Activated T-cell treated with anti-CD3 and anti-CD28 coated beads for 1 hour (primary cell): ENCODE results near the gene C1orf74.
"Not testable (repeated sequence)": the region's sequence is repeated elsewhere in the genome, so short reads cannot be mapped to it uniquely, and the experiment has no call there.

Experiments used
- DNase-seq: peaks from one replicate; pipeline ENCODE4 v3.0.0-alpha.2; 2020; ENCODE audit warnings: low read depth

The C1orf74 gene

DNA sequence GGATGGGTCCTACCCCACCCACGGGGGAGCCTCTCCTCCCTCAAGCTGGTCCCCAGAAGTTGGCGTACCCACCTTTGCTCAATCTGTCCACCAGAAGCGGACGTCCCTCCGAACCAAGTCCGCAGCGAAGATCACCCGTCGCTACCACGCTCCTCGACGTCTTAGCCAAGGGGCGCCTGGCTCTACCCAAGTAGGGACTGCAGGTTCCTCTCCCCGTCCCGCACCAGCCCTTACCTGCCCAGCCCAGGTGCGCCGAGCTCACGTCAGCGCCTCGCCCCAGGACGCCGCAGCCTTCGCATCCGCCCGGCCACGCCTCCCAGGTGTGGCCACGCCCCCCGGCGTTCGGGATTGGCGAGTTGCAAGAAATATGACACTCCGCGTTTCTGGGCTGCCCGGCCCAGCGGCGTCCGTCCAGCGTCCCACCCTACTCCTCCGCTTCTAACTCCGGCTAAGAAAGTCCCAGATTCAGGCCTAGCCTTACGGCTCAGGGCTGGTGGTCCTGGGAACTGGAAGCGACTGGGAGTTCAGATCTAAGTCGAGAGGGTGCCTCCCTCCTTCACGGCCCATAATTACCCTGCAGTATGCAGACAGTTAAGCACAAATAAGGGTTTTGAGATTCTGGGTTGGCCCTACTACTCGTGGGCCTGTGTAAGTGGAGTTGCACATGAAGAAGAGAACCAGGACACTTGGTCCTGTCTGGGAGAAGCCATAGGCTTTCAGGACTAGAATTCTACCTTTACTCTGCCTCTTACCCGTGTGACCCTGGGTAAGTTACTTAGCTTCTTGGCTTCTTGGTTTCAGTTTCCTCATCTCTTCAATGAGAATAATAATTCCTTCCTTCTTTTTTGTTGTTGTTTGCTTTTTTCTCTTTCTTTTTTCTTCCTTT lies 21.8 kb upstream of the C1orf74 start, which contains the start of gene IRF6:
TSS of gene IRF6 (minus strand) at position 268 of the 886 bp plus-strand sequence. CDS start 4,729 bp downstream, outside the sequence.
- peak; percentile 60 for DNase-seq

DNA sequence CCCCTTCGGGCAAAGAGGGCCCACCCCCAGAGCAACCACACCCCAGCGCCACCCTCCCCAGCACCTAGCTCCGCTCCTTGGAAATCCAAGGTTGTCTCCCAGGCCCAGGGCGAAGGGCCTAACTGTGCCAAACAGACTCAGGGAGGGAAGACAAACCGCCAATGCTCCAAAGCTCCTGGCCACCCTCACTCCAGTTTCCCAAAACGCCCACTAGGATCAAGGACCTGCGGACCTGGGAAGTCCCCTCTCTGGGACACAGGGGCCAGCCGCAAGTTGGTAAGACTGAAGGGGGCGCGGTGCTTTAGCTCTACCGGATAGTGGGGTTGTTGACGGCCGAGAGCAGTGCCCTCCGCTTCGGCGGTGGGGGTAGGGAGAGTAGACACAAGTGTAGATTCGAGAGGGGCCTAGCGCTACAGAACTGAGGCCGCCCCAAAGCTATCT lies 21.0 kb upstream of the C1orf74 start:
- DNase-seq, result no peak

- DNase-seq, result no peak
Measured at GRCh38 chr1:209803568-209803967, 19.2 kb upstream of the C1orf74 start.

- no peak for DNase-seq
Measured at GRCh38 chr1:209802780-209803152, 18.4 kb upstream of the C1orf74 start.

- no peak for DNase-seq
Measured at GRCh38 chr1:209802117-209802779, 17.9 kb upstream of the C1orf74 start.

DNA sequence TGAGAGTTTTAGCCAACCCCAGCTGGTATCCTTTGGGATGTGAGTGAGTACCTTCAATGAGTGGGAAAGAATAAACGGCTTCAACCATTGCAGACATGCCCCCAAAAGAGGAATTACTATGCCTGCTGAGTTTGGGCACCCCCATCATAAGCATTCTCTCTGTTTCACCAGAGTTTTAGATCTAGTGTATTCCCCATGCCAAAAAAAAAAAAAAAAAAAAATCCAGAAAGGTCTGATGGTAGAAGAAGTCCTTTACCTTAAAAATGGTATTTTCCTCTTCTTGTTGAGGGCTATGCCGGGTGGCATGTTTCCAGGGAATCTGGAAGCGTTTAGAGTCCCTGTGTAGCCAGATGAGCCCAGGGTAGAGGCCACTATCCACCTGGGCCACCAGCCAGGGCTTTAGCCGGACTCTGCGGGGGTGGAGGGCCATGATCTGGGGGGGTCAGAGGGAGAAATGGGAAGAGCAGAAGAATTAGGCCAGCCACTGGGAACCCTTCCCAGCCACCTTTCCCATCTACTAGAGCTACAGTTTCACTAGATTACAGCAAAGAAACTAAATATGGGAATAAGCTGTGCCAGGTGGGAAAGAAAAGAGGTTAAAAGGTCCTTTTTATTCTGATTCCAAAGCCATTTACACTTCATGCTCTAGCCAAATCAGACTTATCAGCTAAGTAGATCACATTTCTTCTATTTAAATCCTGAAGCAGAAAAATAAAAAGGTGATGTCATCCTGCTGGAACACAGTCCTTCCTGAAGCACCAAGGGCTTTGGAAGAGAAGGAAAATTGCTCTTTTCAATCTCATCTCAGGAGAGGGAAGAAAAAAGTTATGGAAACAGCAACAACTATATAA lies 16.9 kb upstream of the C1orf74 start:
- no peak for DNase-seq

DNA sequence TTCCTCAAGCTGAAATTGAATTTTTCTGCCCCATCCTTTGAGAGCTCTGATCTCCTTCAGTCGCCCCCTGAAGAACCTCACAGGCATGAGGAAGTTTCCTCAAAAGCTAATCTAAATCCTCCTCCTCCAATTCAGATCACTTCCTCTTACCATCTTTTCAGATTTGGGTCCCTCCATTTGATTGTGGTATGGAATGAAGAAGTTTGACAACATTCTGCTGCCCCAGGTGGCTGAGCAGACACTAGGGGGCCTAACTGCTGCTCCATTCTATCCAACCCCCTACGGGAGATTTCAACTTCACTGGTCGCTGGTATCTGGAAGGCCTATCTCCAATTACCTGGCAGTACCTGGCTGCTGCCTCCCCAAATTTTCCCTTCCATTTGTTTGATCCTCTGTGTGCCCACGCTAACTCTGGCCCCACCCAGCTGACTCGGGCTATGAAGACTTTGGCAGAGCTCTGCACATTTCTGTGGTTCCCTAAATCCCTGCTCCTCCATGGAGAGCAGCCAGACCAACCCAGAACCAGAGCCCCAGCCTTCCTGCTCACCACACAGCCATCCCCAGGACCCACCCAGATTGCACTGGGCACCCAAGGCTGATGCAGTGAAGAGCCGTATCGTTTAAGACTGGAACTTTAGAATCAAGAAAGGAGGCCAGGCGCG lies 13.8 kb upstream of the C1orf74 start:
- DNase-seq, result no peak

GRCh38 chr1:209793711-209794110 lies 9.4 kb upstream of the C1orf74 start:
- DNase-seq, result not testable (repeated sequence)

- DNase-seq, result no peak
Measured at GRCh38 chr1:209791920-209792319, 7.6 kb upstream of the C1orf74 start.

DNA sequence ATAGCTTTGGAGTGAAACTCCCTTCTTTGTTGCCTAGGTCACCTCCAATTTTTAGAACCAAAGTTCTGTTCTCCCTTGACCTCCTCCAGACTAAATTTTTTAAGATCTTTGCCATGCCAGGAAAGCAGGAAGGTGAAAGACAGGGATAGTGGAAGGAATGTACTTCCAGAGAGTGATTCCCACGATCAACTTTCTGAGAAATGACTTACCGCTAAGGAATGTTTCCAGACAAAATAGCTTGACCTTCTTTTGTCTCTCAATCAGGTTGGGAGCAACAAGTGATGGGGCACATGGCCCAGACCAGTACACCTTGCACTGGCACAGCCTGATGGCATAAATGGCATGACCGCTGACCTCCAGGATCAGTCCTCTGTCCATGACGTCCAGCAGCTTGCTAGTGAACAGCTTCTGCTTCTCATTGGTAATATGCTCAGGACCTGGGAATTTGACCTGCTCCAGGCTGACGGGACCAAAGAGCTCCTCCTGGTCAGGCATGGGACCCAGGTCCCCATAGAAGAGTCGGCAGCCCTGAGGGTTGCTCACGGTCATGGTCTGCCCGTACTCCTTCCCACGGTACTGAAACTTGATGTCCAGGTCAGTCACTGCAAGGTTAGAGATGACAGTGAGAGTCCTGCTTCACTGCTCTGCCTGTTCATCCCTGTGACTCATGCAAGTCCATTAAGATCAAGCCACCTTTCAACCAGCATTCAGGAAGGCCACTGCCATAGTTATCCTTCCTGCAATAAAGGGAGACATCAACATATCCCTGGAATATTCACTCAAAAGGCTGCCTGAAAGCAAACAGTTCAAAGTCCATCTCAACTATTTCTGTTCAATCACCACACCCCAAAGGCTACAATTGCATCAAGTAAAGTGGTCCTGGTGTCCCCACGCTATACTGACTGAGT lies 6.2 kb upstream of the C1orf74 start:
- DNase-seq, result no peak

GRCh38 chr1:209789245-209789644 lies 4.9 kb upstream of the C1orf74 start:
- DNase-seq, result no peak

- DNase-seq, result no peak
Measured at GRCh38 chr1:209787551-209787950, 3.2 kb upstream of the C1orf74 start.

DNA sequence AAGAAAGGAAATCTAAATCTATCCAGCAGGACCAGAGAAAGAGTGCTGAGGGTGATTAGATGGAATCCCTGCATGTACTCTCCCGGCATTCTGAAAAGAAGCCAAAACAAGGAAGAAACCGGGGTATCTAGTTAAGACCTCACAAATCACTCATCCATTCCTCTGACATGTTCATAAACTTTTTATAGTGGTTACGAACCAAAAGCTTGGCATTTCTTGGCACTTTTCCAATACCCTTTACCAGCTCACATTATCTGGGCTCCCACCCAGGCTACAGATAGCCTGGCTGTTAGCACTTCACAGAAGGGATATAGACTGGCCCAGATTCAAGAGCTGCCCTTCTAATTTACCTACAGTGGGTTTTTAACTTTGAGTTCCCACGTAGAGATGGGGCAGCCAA lies 1.8 kb upstream of the C1orf74 start:
- DNase-seq, result no peak

GRCh38 chr1:209785592-209785991 lies 1.2 kb upstream of the C1orf74 start:
- no peak for DNase-seq

DNA sequence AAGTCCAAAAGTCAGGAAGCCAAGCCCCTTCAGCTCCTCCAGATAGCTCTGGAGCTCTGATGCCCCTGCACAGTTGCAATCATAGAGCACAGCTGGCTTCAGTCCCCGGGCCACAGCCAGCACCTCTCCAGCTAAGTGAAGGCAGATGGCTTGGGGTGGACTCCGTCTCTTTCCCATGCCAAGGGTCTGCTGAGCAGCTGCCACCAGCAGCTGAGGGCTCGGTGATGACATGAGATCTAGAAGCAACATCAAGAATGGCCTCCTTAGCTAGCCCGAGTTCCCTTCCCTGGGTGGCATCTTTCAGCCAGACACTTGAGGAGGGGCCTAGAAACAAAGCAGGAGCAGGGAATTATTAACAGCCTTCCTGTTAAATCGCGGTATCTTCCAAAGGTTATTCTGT lies 973 bp downstream of the C1orf74 start:
- no peak for DNase-seq

DNA sequence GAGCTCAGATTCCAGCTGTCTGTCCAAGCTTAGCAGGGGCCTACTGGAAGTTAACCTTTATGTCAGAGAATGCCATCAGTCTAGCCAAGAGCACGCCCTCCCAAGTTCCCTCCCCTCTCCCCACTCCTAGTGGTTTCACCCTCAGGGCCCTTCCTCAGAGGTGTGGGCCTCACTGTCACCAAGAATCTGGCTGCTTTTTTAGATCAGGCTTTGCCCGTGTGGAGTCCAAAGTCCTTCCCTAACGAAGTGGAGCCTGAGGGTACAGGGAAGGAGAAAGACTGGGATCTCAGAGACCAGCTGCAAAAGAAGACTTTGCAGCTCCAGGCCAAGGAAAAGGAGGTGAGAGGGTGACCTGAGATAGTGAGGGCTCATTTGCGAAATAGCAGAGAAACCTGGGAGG lies 4.1 kb downstream of the C1orf74 start:
- DNase-seq, result no peak

DNA sequence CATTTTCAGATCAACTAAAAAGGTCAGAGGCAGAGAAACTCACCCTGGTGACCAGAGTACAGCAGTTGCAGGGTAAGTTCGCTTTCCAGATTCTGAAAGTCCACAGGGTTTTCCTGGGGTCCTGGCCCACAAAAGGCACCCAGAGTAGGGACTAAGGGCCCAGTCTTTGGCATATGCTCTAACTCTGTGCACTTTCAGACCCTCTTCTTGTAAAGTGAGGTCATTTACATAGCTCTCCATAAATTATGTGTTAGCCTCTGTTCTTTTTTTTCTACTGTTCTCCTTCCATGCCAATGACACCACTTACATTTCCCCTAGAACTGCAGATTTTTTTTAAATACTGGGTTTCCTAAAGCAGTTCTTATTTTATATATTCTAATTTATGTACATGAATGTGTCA lies 6.3 kb downstream of the C1orf74 start:
- DNase-seq, result no peak

GRCh38 chr1:209777587-209777986 lies 6.8 kb downstream of the C1orf74 start:
- DNase-seq, result no peak

DNA sequence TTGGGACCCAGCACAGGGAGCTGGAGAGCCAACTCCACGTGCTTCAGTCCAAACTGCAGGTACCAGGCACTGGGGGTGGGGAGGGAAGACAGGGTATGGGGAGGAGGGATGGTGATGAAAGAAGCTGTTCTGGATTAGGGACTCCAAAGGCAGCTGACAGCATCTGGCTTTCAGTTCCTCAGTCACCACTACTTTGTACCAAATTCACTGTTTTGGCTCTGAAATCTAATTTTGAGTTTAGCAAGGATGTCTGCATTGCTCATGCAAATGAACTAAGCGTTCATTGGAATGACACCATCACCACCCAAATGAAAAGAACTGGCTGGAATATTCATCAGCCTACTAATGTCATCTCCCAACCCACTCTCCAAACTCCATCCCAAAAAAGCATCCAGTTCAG lies 8.7 kb downstream of the C1orf74 start:
- DNase-seq, result no peak

DNA sequence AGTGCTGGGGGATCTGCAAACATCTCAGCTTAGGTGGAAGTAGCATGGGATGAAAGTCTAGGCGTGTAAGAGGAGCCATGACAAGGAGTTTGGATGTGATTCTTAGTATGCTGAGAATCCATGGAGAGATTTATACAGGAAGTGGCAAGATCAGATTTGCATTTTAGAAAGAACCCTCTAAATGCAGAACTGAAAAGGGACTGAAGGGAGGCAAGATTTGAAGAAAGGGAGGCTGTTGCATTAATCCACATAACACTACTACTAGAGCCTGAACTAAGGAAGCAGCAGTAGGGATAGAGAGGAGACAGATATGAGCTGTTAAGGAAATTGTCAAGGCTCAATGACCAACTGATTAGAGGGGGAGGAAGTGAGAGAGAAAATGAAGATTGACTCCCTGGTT lies 9.8 kb downstream of the C1orf74 start:
- no peak for DNase-seq

DNA sequence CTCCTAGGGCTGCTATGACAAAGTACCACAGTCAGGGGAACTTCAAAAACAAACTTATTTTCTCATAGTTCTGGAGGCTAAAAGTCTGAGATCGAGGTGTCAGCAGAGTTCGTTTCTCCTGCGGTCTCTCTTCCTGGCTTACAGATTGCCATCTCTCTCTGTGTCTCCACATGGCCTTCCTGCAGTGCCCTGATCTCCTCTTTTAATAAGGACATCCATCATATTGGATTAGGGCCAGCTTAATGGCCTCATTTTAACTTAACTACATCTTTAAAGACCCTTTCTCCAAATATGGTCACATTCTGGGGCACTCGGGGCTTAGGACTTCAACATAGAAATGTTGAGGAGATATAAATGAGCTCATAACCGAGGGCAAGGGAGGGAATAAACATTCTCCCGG lies 12.2 kb downstream of the C1orf74 start:
- DNase-seq, result no peak
